Measurements from ENCODE around the gene TRIM71. TPM values are rescaled to one million over a fixed set of nuclear protein-coding genes. Genes with fewer than 3 reads are reported as not detected.
"Not testable (repeated sequence)": the region's sequence is repeated elsewhere in the genome, so short reads cannot be mapped to it uniquely, and the experiment has no call there.

TRIM71 gene
- total and polyA plus RNA-seq, 2 experiments from 2014 or later = 3.3 to 21.8 TPM

- Histone ChIP-seq H3K27me3 (no peaks in the 10 kb centered on the region), H3K36me3 (no peaks in the 10 kb centered on the region), H3K4me3 (no peak overlapping the region), H3K4me1 (ENCODE audit: low read depth) (peaks cover 35% of the 10 kb centered on the region), H3K27ac (peak overlapping the region; percentile 45), H3K9me3 (ENCODE audit: low read depth) (no peaks in the 10 kb centered on the region)
- TF ChIP-seq CTCF (IDR thresholded peaks at IDR 0.05; ENCODE audit: low read depth, low read length) = no peak
- no peak for DNase-seq (ENCODE audit: low read depth in 1 of 2, low spot score in 1 of 2)
Observed at GRCh38 chr3:32842531-32842931, 24.7 kb downstream of the TRIM71 start.

- no peak for DNase-seq (ENCODE audit: low read depth in 1 of 2, low spot score in 1 of 2)
- no peaks in the 10 kb centered on the region for H3K27me3 ChIP-seq
- no peaks in the 10 kb centered on the region for H3K9me3 ChIP-seq (ENCODE audit: low read depth)
- H3K4me3 ChIP-seq = no peak overlapping the region
- H3K36me3 ChIP-seq = no peaks in the 10 kb centered on the region
- peak overlapping the region; percentile 9 for H3K27ac ChIP-seq
- TF ChIP-seq CTCF (IDR thresholded peaks at IDR 0.05; ENCODE audit: low read depth, low read length) = no peak
- H3K4me1 ChIP-seq (ENCODE audit: low read depth) = peaks cover 37% of the 10 kb centered on the region
Observed at GRCh38 chr3:32842987-32843386, 25.2 kb downstream of the TRIM71 start.

GRCh38 chr3:32843510-32844321 is 25.9 kb downstream of the TRIM71 start:
- H3K4me3 ChIP-seq = no peak overlapping the region
- H3K27ac ChIP-seq = peak overlapping the region; percentile 9

DNA sequence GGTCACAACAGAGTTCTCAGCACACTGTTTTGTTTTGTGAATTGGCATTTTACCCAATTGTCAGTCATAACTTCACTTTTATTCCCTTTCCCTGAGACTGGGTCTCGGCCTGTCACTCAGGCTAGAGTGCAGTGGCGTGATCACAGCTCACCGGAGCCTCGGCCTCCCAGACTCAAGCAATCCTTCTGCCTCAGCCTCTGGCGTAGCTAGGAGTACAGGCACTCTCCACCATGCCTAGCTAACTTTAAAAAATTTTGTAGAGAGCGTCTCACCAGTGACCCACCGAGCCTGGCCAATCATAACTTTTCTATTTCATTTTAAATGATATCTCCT is 26.5 kb downstream of the TRIM71 start:
- no peak for DNase-seq (ENCODE audit: low read depth in 1 of 2, low spot score in 1 of 2)
- Histone ChIP-seq H3K36me3 (no peaks in the 10 kb centered on the region), H3K4me1 (ENCODE audit: low read depth) (peaks cover 50% of the 10 kb centered on the region), H3K27ac (no peak overlapping the region), H3K4me3 (no peak overlapping the region), H3K27me3 (no peaks in the 10 kb centered on the region), H3K9me3 (ENCODE audit: low read depth) (no peaks in the 10 kb centered on the region)
- no peak for TF ChIP-seq CTCF (IDR thresholded peaks at IDR 0.05; ENCODE audit: low read depth, low read length)

More at GRCh38 chr3:32843510-32844321, 25.9 kb downstream of the TRIM71 start:
- H3K36me3 ChIP-seq = no peaks in the 10 kb centered on the region
- no peaks in the 10 kb centered on the region for H3K27me3 ChIP-seq
- no peaks in the 10 kb centered on the region for H3K9me3 ChIP-seq (ENCODE audit: low read depth)
- no peak for DNase-seq (ENCODE audit: low read depth in 1 of 2, low spot score in 1 of 2)
- TF ChIP-seq CTCF (IDR thresholded peaks at IDR 0.05; ENCODE audit: low read depth, low read length) = no peak
- peaks cover 45% of the 10 kb centered on the region for H3K4me1 ChIP-seq (ENCODE audit: low read depth)

DNA sequence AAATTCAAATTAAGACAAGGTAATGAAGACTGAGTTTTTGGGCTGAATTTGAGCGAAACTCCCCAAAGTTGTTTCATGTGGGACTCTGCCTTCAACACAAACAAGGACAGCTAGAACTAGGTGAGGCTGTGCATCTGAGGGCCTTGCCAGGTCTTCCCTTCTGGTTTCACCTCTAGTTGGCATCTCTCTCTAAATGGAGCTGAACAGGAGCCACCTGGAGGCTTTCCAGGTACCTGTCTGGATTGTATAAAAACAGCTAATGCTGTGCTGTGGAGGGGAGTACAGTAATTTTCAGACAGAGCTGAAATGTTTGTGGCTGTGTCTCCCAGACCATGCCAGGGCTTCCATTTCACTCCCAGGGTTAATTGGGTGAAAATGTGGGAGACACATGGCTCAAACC is 27.1 kb downstream of the TRIM71 start:
- H3K4me3 ChIP-seq = no peak overlapping the region
- H3K4me1 ChIP-seq (ENCODE audit: low read depth) = peaks cover 51% of the 10 kb centered on the region
- no peaks in the 10 kb centered on the region for H3K9me3 ChIP-seq (ENCODE audit: low read depth)
- H3K27ac ChIP-seq = no peak overlapping the region
- H3K36me3 ChIP-seq = no peaks in the 10 kb centered on the region
- no peak for DNase-seq (ENCODE audit: low read depth in 1 of 2, low spot score in 1 of 2)
- H3K27me3 ChIP-seq = no peaks in the 10 kb centered on the region
- TF ChIP-seq CTCF (IDR thresholded peaks at IDR 0.05; ENCODE audit: low read depth, low read length) = no peak

- not testable (repeated sequence) for H3K9me3 ChIP-seq (ENCODE audit: low read depth); H3K36me3 ChIP-seq; H3K27me3 ChIP-seq; H3K27ac ChIP-seq; DNase-seq (ENCODE audit: low read depth in 1 of 2, low spot score in 1 of 2); H3K4me3 ChIP-seq
- peaks cover 51% of the 10 kb centered on the region for H3K4me1 ChIP-seq (ENCODE audit: low read depth)
Observed at GRCh38 chr3:32845546-32845945, 27.7 kb downstream of the TRIM71 start.

- not testable (repeated sequence) for H3K27me3 ChIP-seq; H3K36me3 ChIP-seq; H3K9me3 ChIP-seq (ENCODE audit: low read depth); H3K4me3 ChIP-seq; DNase-seq (ENCODE audit: low read depth in 1 of 2, low spot score in 1 of 2)
- Histone ChIP-seq H3K27ac (peak overlapping the region; percentile 84), H3K4me1 (ENCODE audit: low read depth) (peaks cover 61% of the 10 kb centered on the region)
Observed at GRCh38 chr3:32847045-32847444, 29.2 kb downstream of the TRIM71 start.

Data from cardiac muscle cell (in vitro differentiated cells and primary cell).